ENCODE results near the gene PGA4. TPM values are rescaled to one million over a fixed set of nuclear protein-coding genes. Genes with fewer than 3 reads are reported as not detected.

Gene PGA4
- total RNA-seq, 1 experiment from 2014 or later = not detected

DNA sequence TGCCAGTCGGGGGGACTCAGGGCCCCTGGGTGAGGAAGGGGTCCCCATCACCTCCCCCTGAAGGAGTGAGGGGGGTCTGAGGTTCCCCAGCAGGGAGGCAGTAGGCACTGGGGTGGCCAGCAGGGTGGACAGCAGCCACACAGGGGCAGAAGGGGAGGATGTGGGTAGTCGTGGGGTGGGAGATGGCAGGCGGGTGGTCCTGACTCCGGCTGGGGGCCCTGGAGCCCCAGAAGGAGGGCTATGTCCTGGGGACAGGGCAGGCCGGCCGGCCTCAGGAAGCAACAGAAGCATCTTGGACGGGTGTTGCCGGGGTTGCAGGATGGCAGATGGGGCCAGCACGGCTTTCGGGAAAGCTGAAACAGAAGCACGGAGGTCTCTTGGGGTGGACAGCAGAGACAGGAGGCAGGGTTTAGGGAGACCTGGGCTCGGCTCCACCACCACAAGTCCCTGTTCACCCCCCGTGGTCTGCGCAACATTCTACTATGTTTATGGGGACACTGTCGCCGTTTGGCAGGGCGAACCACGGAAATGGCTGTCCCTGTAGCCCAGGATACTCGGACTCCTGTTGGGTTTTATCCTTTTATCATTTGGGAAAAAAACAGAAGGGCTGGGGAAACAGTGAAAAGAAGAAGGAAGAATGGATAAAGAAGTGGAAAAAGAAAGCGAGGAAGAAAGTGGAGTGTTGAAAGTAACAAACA lies 58.9 kb downstream of the PGA4 start:
- Mint-ChIP-seq H3K4me1 (ENCODE audit: insufficient read depth, unreplicated experiment) (peaks cover 12% of the 10 kb centered on the region), H3K27ac (ENCODE audit: low read depth, unreplicated experiment) (no peak overlapping the region), H3K4me3 (ENCODE audit: unreplicated experiment) (no peak overlapping the region), H3K9me3 (ENCODE audit: unreplicated experiment) (peaks cover 7% of the 10 kb centered on the region), H3K27me3 (ENCODE audit: insufficient read depth, unreplicated experiment) (peaks cover 17% of the 10 kb centered on the region), H3K36me3 (ENCODE audit: insufficient read depth, unreplicated experiment) (peaks cover 12% of the 10 kb centered on the region)
- ChIA-PET POLR2A (interaction anchor here (0.7 to 2.0 kb wide), 7 partner anchors 10 to 112 kb away, joined by 3 to 13 read pairs (median 3); partner anchors contain the start of gene TMEM216), CTCF (interaction anchor here (2.3 kb wide), 1 partner anchor 27 kb away, joined by 9 read pairs; no protein-coding TSS in a partner anchor)
- no TSS peak for BruUV-seq (replicated peaks)
- TF ChIP-seq, protein P1, sequence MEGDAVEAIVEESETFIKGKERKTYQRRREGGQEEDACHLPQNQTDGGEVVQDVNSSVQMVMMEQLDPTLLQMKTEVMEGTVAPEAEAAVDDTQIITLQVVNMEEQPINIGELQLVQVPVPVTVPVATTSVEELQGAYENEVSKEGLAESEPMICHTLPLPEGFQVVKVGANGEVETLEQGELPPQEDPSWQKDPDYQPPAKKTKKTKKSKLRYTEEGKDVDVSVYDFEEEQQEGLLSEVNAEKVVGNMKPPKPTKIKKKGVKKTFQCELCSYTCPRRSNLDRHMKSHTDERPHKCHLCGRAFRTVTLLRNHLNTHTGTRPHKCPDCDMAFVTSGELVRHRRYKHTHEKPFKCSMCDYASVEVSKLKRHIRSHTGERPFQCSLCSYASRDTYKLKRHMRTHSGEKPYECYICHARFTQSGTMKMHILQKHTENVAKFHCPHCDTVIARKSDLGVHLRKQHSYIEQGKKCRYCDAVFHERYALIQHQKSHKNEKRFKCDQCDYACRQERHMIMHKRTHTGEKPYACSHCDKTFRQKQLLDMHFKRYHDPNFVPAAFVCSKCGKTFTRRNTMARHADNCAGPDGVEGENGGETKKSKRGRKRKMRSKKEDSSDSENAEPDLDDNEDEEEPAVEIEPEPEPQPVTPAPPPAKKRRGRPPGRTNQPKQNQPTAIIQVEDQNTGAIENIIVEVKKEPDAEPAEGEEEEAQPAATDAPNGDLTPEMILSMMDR (IDR thresholded peaks at IDR 0.05; ENCODE audit: unreplicated experiment) = no peak
- intact Hi-C loops (cut with micrococcal nuclease) = loop anchor here (1.0 kb wide), 1 partner anchor 27 kb away; no protein-coding TSS in a partner anchor
- no peak for DNase-seq (ENCODE audit: unreplicated experiment)

Other genes starting within 250 kb of the PGA4 start
- not detected in 2 replicates for gene CD5, start 119.9 kb upstream of the PGA4 start, total RNA-seq (2022)
- 20.5 and 23.3 TPM in 2 replicates for gene VPS37C, start 60.9 kb upstream of the PGA4 start, total RNA-seq (2022)
- not detected in 2 replicates for gene PGA3, start 18.8 kb upstream of the PGA4 start, total RNA-seq (2022)
- not detected in 2 replicates for gene PGA5, start 18.8 kb downstream of the PGA4 start, total RNA-seq (2022)
- 0.54 and 1.1 TPM in 2 replicates for gene VWCE, start 73.0 kb downstream of the PGA4 start, total RNA-seq (2022)
- gene DDB1, start 110.8 kb downstream of the PGA4 start, total RNA-seq (2022) = 172 and 188 TPM in 2 replicates
- 79.7 and 93.7 TPM in 2 replicates for gene TKFC, start 110.9 kb downstream of the PGA4 start, total RNA-seq (2022)
- 28.4 and 28.8 TPM in 2 replicates for gene CYB561A3, start 139.5 kb downstream of the PGA4 start, total RNA-seq (2022)
- 39.9 and 46.5 TPM in 2 replicates for gene TMEM138, start 140.0 kb downstream of the PGA4 start, total RNA-seq (2022)
- 3.2 and 4.0 TPM in 2 replicates for gene TMEM216, start 170.2 kb downstream of the PGA4 start, total RNA-seq (2022)
- gene CPSF7, start 207.6 kb downstream of the PGA4 start, total RNA-seq (2022) = 99.9 and 111 TPM in 2 replicates
- gene SDHAF2, start 207.8 kb downstream of the PGA4 start, total RNA-seq (2022) = 30.1 and 34.6 TPM in 2 replicates